Astrocyte (in vitro differentiated cells and primary cell): ENCODE results near the gene ABCA7. TPM values are rescaled to one million over a fixed set of nuclear protein-coding genes. Genes with fewer than 3 reads are reported as not detected.

Experiments
- DNase-seq: peaks from one replicate; pipeline ENCODE4 v3.0.0-alpha.2; 2010; ENCODE audit warnings: low read depth
- FAIRE-seq: peaks from 2 replicates; lab custom pipeline; 2011; peaks lifted over from hg19 to GRCh38; lab: Jason Lieb, UNC
- H2AFZ ChIP-seq: 2 replicates; pipeline ENCODE4 v1.6.0; 2012; ENCODE audit warnings: low read depth, low read length, inconsistent platforms
- H3K27ac ChIP-seq: 2 replicates; pipeline ENCODE4 v1.5.1; 2011; ENCODE audit warnings: low read depth, low read length, inconsistent platforms
- H3K27me3 ChIP-seq: 2 replicates; pipeline ENCODE4 v1.6.0; 2011; ENCODE audit warnings: low read length, inconsistent platforms; ENCODE audit not compliant: insufficient read depth
- H3K36me3 ChIP-seq: 2 replicates; pipeline ENCODE4 v1.5.1; 2011; ENCODE audit warnings: low read length, inconsistent platforms; ENCODE audit not compliant: insufficient read depth
- H3K4me1 ChIP-seq: 2 replicates; pipeline ENCODE4 v1.5.1; 2011; ENCODE audit warnings: low read length, inconsistent platforms; ENCODE audit not compliant: insufficient read depth
- H3K4me2 ChIP-seq: 2 replicates; pipeline ENCODE4 v1.6.0; 2012; ENCODE audit warnings: low read length, inconsistent platforms
- H3K4me3 ChIP-seq: 2 replicates; pipeline ENCODE4 v1.5.1; 2011; ENCODE audit warnings: low read depth, mild to moderate bottlenecking, low read length, inconsistent platforms; ENCODE audit not compliant: insufficient read depth
- H3K79me2 ChIP-seq: 2 replicates; pipeline ENCODE4 v1.6.0; 2012; ENCODE audit warnings: mild to moderate bottlenecking, low read length, inconsistent platforms; ENCODE audit not compliant: insufficient read depth
- H3K9ac ChIP-seq: 2 replicates; pipeline ENCODE4 v1.6.0; 2012; ENCODE audit warnings: mild to moderate bottlenecking, low read length, inconsistent platforms
- H3K9me3 ChIP-seq: 2 replicates; pipeline ENCODE4 v1.5.1; 2012; ENCODE audit warnings: low read depth, mild to moderate bottlenecking, low read length, inconsistent platforms; ENCODE audit not compliant: insufficient read depth
- H4K20me1 ChIP-seq: 2 replicates; pipeline ENCODE4 v1.6.0; 2012; ENCODE audit warnings: low read length, inconsistent platforms; ENCODE audit not compliant: insufficient read depth
- H3K27ac Mint-ChIP-seq: one replicate; pipeline ENCODE4 v1.8.0; 2021; ENCODE audit warnings: mild to moderate bottlenecking, mixed read lengths; ENCODE audit not compliant: unreplicated experiment
- H3K27me3 Mint-ChIP-seq: one replicate; pipeline ENCODE4 v1.8.0; 2021; ENCODE audit warnings: low read depth, mixed read lengths; ENCODE audit not compliant: unreplicated experiment
- H3K36me3 Mint-ChIP-seq: one replicate; pipeline ENCODE4 v1.8.0; 2021; ENCODE audit warnings: low read depth, mixed read lengths; ENCODE audit not compliant: unreplicated experiment
- H3K4me1 Mint-ChIP-seq: one replicate; pipeline ENCODE4 v1.8.0; 2021; ENCODE audit warnings: low read depth, mixed read lengths; ENCODE audit not compliant: unreplicated experiment
- H3K4me3 Mint-ChIP-seq: one replicate; pipeline ENCODE4 v1.8.0; 2021; ENCODE audit warnings: mild to moderate bottlenecking, moderate library complexity, mixed read lengths; ENCODE audit not compliant: unreplicated experiment
- H3K9me3 Mint-ChIP-seq: one replicate; pipeline ENCODE4 v1.8.0; 2021; ENCODE audit warnings: mild to moderate bottlenecking, mixed read lengths; ENCODE audit not compliant: unreplicated experiment
- EZH2 ChIP-seq: IDR thresholded peaks from 2 replicates; pipeline ENCODE4 v1.6.1; 2012; ENCODE audit warnings: mild to moderate bottlenecking, low read length, inconsistent platforms; ENCODE audit not compliant: insufficient read depth
- total RNA-seq: library from RNA; stranded (reverse); gene quantifications from 2 replicates; pipeline ENCODE4 v1.2.1, GENCODE V29; 2021
- TF ChIP-seq, protein P1 (sequence below): IDR thresholded peaks from 2 replicates; pipeline ENCODE4 v1.5.1; 2011; ENCODE audit warnings: low read depth, mild to moderate bottlenecking, inconsistent platforms, low read length, moderate library complexity; ENCODE audit not compliant: insufficient read depth

Gene ABCA7
- total RNA-seq, 1 donor from 2014 or later, result 18.4 TPM

DNA sequence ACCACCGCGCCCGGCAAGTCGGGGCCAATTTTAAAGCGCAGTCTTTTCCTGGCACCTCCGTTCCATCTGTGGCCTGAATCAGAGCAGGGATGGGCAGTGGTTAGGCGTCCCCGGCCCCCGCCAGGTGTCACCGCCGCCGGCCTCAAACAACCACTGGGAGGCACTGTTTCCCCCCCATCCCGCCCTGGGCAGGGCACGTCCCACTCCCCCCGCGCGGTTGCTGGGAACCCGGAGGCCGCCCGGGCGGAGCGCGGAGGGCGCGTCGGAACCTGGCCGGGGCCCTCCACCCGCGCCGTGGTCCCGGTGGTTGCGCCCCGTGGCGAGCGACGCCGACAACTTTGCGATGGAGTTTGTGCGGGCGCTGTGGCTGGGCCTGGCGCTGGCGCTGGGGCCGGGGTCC lies 39.8 kb upstream of the ABCA7 start, which contains the start of gene GRIN3B:
Gene GRIN3B (plus strand): TSS at position 325 of the 400 bp plus-strand sequence. CDS start 19 bp downstream, at position 344.
- Mint-ChIP-seq H3K36me3 (peaks cover 2% of the 10 kb centered on the region), H3K4me3 (peak within 1 kb of the TSS; percentile 62), H3K4me1 (no peaks in the 10 kb centered on the region), H3K9me3 (no peaks in the 10 kb centered on the region), H3K27ac (peak within 1 kb of the TSS; percentile 82), H3K27me3 (peaks cover 24% of the 10 kb centered on the region)
- no peak for DNase-seq
- no peaks in the 10 kb centered on the region for H3K9me3 ChIP-seq
- H3K36me3 ChIP-seq, result no peaks in the 10 kb centered on the region
- H3K4me3 ChIP-seq, result no peak within 1 kb of the TSS
- no peak within 1 kb of the TSS for H3K9ac ChIP-seq
- TF ChIP-seq, protein P1, sequence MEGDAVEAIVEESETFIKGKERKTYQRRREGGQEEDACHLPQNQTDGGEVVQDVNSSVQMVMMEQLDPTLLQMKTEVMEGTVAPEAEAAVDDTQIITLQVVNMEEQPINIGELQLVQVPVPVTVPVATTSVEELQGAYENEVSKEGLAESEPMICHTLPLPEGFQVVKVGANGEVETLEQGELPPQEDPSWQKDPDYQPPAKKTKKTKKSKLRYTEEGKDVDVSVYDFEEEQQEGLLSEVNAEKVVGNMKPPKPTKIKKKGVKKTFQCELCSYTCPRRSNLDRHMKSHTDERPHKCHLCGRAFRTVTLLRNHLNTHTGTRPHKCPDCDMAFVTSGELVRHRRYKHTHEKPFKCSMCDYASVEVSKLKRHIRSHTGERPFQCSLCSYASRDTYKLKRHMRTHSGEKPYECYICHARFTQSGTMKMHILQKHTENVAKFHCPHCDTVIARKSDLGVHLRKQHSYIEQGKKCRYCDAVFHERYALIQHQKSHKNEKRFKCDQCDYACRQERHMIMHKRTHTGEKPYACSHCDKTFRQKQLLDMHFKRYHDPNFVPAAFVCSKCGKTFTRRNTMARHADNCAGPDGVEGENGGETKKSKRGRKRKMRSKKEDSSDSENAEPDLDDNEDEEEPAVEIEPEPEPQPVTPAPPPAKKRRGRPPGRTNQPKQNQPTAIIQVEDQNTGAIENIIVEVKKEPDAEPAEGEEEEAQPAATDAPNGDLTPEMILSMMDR, result no peak
- peak; percentile 63 for TF ChIP-seq EZH2
- no peak for FAIRE-seq
- H4K20me1 ChIP-seq, result peaks cover 19% of the 10 kb centered on the region
- peaks cover 8% of the 10 kb centered on the region for H3K4me1 ChIP-seq
- no peak within 1 kb of the TSS for H3K27ac ChIP-seq
- H3K4me2 ChIP-seq, result peak within 1 kb of the TSS; percentile 36
- H3K27me3 ChIP-seq, result peaks cover 34% of the 10 kb centered on the region
- no peak within 1 kb of the TSS for H2AFZ ChIP-seq
- H3K79me2 ChIP-seq, result no peaks in the 10 kb centered on the region

DNA sequence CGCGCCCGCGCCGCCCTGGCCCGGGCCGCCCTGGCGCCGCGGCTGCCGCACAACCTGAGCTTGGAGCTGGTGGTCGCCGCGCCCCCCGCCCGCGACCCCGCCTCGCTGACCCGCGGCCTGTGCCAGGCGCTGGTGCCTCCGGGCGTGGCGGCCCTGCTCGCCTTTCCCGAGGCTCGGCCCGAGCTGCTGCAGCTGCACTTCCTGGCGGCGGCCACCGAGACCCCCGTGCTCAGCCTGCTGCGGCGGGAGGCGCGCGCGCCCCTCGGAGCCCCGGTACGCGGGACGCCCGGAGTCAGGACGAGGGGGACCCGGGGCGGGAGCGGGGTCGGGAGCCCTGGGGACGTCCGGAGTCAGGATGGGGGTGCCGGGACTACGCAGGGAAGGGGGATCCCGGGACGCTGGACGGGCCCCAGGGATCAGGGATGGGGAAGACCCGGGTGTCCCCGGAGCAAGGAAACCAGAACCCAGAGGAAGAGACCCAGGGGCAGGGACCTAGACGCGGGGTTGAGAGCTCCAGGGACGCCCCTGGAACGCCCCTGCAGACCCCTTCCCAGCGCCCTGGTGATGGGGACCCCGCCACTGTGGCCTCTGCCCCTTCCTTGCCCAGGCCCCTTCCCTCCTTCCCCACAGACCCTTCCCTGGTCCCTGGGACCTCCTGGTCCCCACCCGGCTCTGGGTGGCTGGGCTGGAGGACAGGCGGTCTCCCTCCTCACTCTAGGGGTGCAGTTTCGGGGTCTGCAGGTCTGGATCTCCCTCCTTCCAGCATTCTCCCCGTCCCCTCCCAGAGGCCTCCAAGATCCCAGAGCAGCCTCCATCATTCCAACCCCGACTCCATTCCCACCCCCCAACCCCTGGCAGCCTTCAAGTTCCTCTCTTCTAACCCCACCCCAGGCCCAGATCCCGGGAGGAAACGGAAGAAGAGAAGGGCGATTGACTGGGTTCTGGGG lies 39.0 kb upstream of the ABCA7 start:
- Mint-ChIP-seq H3K9me3 (no peaks in the 10 kb centered on the region), H3K27ac (no peak overlapping the region), H3K4me1 (no peaks in the 10 kb centered on the region), H3K27me3 (peaks cover 24% of the 10 kb centered on the region), H3K36me3 (peaks cover 2% of the 10 kb centered on the region), H3K4me3 (peak overlapping the region; percentile 62)
- Histone ChIP-seq H3K27ac (no peak overlapping the region), H3K27me3 (peaks cover 31% of the 10 kb centered on the region), H3K4me2 (peak overlapping the region; percentile 36), H3K4me1 (peaks cover 8% of the 10 kb centered on the region), H4K20me1 (peaks cover 12% of the 10 kb centered on the region), H3K79me2 (no peaks in the 10 kb centered on the region), H3K9ac (no peak overlapping the region), H3K36me3 (no peaks in the 10 kb centered on the region), H3K4me3 (no peak overlapping the region), H3K9me3 (no peaks in the 10 kb centered on the region), H2AFZ (no peak overlapping the region)
- TF ChIP-seq, protein P1, result no peak
- no peak for TF ChIP-seq EZH2
- FAIRE-seq (no peak), DNase-seq (no peak)
